T follicular helper cell (primary cell): Measurements from ENCODE around the gene CAPN15.
A peak's percentile ranks its signal among the peaks of the same experiment; 100 is the strongest.

Experiments used
- DNase-seq: peaks from one replicate; pipeline ENCODE4 v3.0.0-alpha.2; 2020; ENCODE audit warnings: low read depth

Gene CAPN15

DNA sequence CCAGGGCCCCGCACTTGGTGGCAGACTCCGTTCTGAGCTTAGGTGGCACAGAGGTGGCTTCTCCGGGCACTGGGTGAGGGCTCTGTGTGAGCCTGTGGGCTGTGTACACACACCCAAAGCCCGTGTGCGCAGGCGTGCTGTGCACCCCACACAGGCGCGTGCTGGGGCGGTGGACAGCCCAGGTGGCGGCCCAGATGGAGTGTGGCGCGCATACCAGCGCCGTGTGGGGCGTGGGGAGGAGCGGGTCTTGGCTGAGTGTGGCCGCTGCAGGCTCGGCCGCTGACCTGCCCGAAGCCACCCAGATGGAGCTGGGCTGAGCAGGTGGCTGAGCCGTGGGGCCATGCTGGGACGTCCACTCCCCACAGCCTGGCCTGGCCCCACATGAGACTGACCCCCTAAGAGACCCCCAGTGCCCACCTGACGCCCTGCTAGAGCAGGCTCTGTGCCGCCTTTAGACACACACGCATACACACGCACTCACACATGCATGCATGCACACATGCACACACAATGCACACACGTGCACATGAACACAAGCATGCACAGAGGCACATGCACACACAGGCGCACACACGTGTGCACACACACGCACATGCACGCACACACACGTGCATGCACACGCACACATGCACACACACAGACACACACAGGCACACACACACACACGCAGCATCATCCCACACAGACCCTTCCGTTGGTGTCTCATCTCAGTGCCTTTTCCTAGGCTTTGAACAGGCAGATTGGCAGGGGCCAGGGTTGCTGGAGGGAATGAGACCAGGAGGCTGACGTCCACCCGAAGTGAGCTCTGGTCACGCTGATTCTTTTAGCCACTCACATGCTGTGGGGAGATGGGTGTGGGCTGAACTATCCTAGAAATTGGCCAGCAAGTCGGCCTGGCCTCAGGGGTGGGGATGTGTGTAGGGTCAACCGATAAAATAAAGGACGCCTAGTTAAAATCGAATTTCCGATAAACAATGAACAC lies 34.7 kb downstream of the CAPN15 start:
- DNase-seq, result no peak

DNA sequence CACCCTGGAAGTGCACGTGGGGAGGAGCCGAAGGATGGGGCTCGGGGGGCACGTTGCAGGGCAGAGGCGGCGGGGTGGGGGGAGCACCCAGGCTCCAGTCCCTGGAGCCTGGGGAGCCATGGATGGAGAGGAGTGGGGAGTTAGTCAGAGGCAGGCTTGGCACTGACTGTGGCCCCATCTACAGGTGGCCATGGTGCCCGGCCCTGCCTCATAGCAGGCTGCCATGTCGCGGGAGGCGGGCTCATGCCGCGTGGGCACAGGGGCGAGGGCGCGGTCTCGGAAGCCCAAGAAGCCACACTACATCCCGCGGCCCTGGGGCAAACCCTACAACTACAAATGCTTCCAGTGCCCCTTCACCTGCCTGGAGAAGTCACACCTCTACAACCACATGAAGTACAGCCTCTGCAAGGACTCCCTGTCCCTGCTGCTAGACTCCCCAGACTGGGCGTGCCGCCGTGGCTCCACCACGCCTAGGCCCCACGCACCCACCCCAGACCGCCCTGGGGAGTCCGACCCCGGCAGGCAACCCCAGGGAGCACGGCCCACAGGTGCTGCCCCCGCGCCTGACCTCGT lies 35.6 kb downstream of the CAPN15 start:
- no peak for DNase-seq

DNA sequence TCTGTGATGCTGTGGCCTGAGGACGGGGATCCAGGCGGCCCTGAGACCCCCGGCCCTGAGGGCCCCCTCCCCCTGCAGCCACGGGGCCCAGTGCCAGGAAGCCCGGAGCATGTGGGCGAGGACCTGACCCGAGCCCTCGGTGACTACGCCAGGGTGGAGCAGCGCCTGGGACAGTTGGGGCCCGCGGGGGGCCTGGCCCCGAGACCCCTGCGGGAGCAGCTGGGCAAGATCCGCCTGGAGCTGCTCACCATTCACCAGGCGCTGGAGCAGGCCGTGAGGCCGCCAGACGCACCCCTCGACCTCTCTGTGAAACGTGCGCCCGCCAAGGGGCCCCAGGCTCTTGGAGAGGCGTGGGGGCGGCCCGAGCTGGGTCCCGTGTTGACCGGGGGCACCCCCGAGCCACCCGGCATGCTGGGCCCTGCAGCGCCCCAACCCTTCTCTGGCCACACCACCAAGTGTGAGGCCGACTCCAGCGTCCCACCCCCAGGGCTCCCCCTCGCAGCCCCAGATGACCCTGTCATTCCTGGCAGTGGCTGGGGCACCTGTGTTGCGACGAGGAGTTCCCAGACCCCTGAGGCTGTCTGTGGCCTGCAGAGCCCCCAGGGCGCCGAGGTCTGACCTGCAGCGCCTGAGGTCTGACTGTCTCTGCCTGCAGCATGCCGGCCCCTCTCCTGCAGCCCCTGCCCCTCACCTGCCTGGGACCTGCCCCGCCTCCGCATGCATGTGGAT lies 37.3 kb downstream of the CAPN15 start:
- no peak for DNase-seq

- no peak for DNase-seq
Measured at GRCh38 chr16:565419-566330, 38.2 kb downstream of the CAPN15 start.

- peak; percentile 17 for DNase-seq
Measured at GRCh38 chr16:566475-567372, 39.2 kb downstream of the CAPN15 start, which contains the start of gene NHLRC4. TSS of gene NHLRC4 (plus strand) at chr16:567005. CDS start at chr16:568048, 1,043 bp downstream.

GRCh38 chr16:567373-568256 lies 40.1 kb downstream of the CAPN15 start:
- no peak for DNase-seq

DNA sequence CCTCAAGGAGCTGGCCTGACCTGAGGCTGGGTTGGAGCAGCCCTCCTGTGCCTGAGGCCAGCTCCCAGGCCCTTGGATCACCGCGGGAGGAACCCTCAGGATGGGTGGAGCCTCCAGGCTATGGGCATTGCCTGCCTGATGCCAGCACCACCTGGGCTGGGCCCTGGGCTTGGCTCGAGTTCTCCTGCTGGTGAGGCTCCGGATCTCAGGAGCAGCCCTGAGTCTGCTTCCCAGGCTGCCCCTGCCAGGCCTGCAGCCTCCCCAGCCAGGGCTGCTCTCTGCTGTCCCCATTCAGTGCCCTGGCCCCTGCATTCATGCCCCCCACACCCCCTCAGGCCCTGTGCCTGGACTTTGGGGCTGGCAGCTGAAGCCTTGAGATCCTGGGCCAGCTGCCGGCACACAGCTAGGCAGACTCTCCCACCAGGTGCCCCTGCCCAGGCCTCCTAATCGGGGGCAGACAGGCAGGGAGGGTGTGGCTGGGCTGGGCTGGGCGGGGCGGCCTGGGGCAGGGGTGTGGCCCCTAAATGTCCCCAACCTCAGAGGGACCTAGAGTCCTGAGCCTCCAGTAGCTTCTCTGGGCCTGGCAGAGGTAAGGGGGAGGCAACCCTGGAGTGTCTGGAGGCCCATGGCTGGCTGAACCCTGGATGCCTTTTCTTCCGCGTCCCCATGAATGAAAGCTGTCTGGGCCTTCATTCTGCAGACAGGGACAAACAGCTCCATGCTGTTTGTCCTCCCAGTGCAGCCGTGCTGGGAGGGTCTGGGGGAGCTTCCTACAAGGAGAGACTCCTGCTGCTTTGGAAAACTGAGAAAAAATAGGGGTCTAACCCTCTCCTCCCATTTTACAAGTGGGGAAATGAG lies 41.1 kb downstream of the CAPN15 start:
- no peak for DNase-seq

- peak; percentile 46 for DNase-seq
Measured at GRCh38 chr16:569445-570254, 42.1 kb downstream of the CAPN15 start, which contains the start of gene PIGQ. TSS of gene PIGQ (plus strand) at chr16:569968. CDS start at chr16:574075, 4,107 bp downstream.

DNA sequence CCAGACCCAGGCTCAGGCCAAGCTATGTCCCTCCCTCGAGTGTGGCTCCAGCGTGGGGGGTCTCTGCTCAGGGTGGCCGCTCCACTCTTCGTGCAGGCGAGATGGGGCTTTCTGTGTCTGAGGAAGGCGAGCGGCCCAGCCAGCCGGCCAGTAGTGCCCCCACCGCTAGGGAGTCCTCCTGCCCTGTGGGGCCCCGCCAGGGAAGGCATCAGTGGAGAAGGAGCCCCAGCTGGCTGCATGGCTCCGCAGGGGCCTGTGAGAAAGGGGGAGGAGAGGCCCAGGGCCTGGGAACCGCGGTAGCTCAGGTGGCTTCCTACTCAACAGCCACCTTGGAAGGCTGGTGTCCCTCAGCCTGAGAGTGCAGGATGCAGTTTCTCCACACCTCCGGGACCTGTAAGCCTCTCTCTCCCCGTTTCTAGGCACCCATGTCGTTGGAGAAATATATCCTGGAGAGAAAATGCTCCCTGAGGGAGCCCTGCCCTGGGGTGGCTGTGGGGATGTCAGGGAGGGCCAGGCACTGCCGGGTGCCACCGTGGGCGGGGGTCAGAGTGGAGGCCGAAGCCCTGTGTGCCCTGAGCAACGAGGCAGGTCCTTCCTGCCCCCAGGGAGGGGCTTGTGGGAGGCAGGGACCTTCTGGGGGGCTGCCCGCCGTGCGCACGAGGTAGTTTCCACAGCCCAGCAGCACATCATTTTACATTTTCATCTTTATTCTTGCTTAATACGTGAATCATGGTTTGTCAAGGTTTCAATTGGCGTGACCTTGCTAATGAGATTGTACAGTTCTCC lies 45.5 kb downstream of the CAPN15 start:
- no peak for DNase-seq

DNA sequence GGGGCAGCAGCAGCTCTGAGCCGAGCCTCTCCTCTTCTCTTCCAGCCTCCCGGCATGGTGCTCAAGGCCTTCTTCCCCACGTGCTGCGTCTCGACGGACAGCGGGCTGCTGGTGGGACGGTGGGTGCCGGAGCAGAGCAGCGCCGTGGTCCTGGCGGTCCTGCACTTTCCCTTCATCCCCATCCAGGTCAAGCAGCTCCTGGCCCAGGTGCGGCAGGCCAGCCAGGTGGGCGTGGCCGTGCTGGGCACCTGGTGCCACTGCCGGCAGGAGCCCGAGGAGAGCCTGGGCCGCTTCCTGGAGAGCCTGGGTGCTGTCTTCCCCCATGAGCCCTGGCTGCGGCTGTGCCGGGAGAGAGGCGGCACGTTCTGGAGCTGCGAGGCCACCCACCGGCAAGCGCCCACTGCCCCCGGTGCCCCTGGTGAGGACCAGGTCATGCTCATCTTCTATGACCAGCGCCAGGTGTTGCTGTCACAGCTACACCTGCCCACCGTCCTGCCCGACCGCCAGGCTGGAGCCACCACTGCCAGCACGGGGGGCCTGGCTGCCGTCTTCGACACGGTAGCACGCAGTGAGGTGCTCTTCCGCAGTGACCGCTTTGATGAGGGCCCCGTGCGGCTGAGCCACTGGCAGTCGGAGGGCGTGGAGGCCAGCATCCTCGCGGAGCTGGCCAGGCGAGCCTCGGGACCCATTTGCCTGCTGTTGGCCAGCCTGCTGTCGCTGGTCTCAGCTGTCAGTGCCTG lies 46.7 kb downstream of the CAPN15 start:
- DNase-seq, result no peak

GRCh38 chr16:575354-576196 lies 48.1 kb downstream of the CAPN15 start:
- no peak for DNase-seq

DNA sequence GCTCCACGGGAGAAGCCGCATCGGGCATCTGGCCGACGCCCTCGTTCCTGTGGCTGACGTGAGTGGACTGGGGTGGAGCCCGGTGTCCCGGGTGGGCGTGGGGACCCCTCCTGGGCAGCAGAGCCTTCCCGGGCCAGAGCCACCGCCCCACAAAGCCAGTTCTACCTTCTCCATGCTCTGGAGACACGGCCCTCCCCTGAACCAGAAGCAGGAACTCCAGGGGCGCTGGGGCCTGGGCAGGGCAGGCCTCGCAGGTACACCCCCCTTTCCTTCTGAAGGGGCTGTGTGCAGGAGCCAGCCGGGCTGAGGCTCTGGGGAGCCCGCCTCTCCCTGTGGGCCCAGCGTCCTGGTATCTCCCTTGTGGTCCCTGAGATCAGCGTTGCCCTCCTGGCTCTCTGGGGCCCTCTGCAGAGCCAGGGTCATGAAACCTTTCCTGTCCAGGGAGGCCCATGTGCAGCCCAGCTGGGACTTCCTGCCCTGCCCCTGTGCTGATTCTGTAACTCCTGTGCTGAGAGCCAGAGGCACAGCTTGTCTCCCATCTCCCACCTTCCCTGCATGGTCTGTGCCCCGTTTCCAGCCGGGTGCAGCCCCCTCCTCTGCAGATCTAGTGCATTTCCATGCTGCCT lies 48.8 kb downstream of the CAPN15 start:
- no peak for DNase-seq

DNA sequence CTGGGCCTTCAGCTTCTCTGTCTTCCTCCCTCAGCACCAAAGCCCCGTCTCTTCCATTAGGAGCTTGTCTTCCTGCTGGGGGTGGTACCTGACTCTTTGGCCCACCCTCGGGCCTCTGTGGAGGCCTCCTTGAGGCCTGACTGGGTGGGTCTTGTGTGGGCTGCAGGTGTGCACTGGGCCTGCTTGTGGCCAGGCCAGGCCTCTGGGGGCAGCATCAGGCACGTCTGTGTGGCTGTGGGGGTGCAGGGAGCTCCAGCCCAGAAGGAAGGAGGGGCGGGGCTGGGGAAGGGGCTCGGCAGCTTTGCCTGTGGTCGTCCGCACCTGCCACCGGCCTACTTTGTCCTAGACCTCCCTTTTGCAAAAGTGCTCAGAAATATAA lies 49.3 kb downstream of the CAPN15 start:
- no peak for DNase-seq

GRCh38 chr16:577796-578195 lies 50.3 kb downstream of the CAPN15 start:
- no peak for DNase-seq
